PC-3 (cell line): ENCODE results near the gene GALNT2.

Source experiments
- CTCF ChIP-seq: fragments of 300-600 bp; sonication (generic); conservative IDR thresholded peaks from 2 replicates; pipeline ENCODE4 v1.5.1; 2017; ENCODE audit warnings: antibody characterized with exemption, low read depth, mild to moderate bottlenecking, low read length
- EZH2 ChIP-seq: fragments of 300-600 bp; sonication (generic); IDR thresholded peaks from one replicate; pipeline ENCODE4 v1.6.1; 2017; ENCODE audit warnings: antibody characterized with exemption, mild to moderate bottlenecking, low read length; ENCODE audit not compliant: unreplicated experiment
- EZH2phosphoT487 ChIP-seq: fragments of 300-600 bp; sonication (generic); IDR thresholded peaks from 2 replicates; pipeline ENCODE4 v1.6.1; 2018; ENCODE audit warnings: mild to moderate bottlenecking, antibody characterized with exemption, low read length, borderline replicate concordance

DNA sequence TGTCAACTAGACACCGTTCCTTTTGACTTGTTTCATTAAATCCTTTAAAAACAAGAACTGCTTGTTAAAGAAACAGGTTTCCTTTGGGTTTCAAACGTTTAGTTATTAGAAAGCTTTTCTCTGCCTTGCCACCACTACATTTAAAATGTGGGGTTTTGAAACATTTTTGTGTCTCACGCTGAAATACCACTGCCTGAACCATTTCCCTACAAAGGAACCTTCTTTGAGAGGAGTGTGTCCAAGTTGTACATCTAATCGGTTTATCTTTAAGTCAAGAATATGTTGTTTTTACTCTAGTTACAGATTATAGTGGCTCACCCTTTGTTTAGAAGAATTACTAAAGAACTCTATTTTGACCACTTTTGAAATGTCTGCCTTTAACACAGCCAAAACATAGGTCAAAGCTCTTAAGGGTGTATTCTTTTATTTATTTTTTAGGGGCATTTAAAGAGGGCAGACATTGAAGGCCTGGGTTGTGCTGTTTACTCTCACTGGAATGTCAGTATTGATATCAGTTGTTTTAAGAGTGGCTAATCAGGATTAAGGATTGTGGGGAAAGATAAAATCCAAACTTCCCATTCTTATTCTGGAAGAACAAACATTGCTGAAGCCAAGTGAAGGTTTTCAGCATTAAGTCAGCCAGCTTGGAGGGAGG is 143.4 kb downstream of the GALNT2 start:
- no peak for TF ChIP-seq CTCF
- TF ChIP-seq EZH2: no peak
- no peak for TF ChIP-seq EZH2phosphoT487
